Liver (tissue), 9 donors: ENCODE measurements around the gene TACC2. TPM values are rescaled to one million over a fixed set of nuclear protein-coding genes. Genes with fewer than 3 reads are reported as not detected.

ENCODE experiments used
- DNase-seq: peaks from one replicate; pipeline ENCODE4 v3.0.0-alpha.2; 2017; ENCODE audit warnings: low spot score
- H3K27ac ChIP-seq, 2 donors: one replicate each; pipeline ENCODE4 v1.7.0; 2013; ENCODE audit warnings: inconsistent platforms in 2 of 2, low read length in 2 of 2, control low read depth in 1 of 2, low read depth in 1 of 2, mild to moderate bottlenecking in 1 of 2
- H3K27me3 ChIP-seq, 4 donors: one replicate each; pipeline versions ENCODE4 v1.6.1 to v1.7.0; 2013; ENCODE audit warnings: low read length in 3 of 4, inconsistent platforms in 1 of 4, mild to moderate bottlenecking in 1 of 4, moderate library complexity in 1 of 4; ENCODE audit not compliant: control insufficient read depth in 4 of 4, insufficient read depth in 4 of 4
- H3K36me3 ChIP-seq, 4 donors: one replicate each; pipeline versions ENCODE4 v1.6.1 to v1.7.0; 2013; ENCODE audit warnings: low read length in 3 of 4, mild to moderate bottlenecking in 3 of 4, low read depth in 1 of 4, moderate library complexity in 1 of 4; ENCODE audit not compliant: control insufficient read depth in 4 of 4, insufficient read depth in 3 of 4
- H3K4me1 ChIP-seq, 4 donors: one replicate each; pipeline versions ENCODE4 v1.6.1 to v1.7.0; 2013; ENCODE audit warnings: low read length in 3 of 4, mild to moderate bottlenecking in 3 of 4, moderate library complexity in 1 of 4; ENCODE audit not compliant: control insufficient read depth in 4 of 4, insufficient read depth in 4 of 4
- H3K4me3 ChIP-seq, 3 donors: one replicate each; pipeline versions ENCODE4 v1.6.1 to v1.7.0; 2013; ENCODE audit warnings: low read length in 3 of 3, control low read depth in 1 of 3, low read depth in 1 of 3, mild to moderate bottlenecking in 1 of 3
- H3K9ac ChIP-seq, 2 donors: one replicate each; pipeline ENCODE4 v1.7.0; 2013; ENCODE audit warnings: low read length in 2 of 2, mild to moderate bottlenecking in 2 of 2, moderate library complexity in 2 of 2, control low read depth in 1 of 2, low read depth in 1 of 2
- H3K9me3 ChIP-seq, 4 donors: one replicate each; pipeline versions ENCODE4 v1.6.1 to v1.7.0; 2013; ENCODE audit warnings: low read length in 3 of 4; ENCODE audit not compliant: control insufficient read depth in 4 of 4
- ATF3 ChIP-seq: IDR thresholded peaks from 2 replicates; pipeline ENCODE4 v1.6.1; 2016; ENCODE audit warnings: antibody characterized with exemption
- CTCF ChIP-seq: fragments of 150-350 bp; IDR thresholded peaks from 2 replicates; pipeline ENCODE4 v1.5.1; 2017; ENCODE audit warnings: improper control_type of control experiment, low read depth, low read length; ENCODE audit not compliant: missing input control
- EGR1 ChIP-seq, 2 donors: IDR thresholded peaks; 2 replicates each; pipeline ENCODE4 v1.6.1; 2016 to 2018; ENCODE audit warnings: antibody characterized with exemption in 2 of 2, low read depth in 2 of 2
- GABPA ChIP-seq, 2 donors: IDR thresholded peaks in 1 of 2; conservative IDR thresholded peaks in 1 of 2; 2 replicates each; pipeline ENCODE4 v1.6.1; 2016; ENCODE audit warnings: antibody characterized with exemption in 2 of 2, mild to moderate bottlenecking in 1 of 2, moderate library complexity in 1 of 2
- MAX ChIP-seq: IDR thresholded peaks from 2 replicates; pipeline ENCODE4 v1.6.1; 2016; ENCODE audit warnings: antibody characterized with exemption
- NR2F2 ChIP-seq: IDR thresholded peaks from 2 replicates; pipeline ENCODE4 v1.6.1; 2016; ENCODE audit warnings: antibody characterized with exemption
- RAD21 ChIP-seq, 2 donors: IDR thresholded peaks; 2 replicates each; pipeline ENCODE4 v1.6.1; 2016; ENCODE audit warnings: antibody characterized with exemption in 2 of 2, mild to moderate bottlenecking in 2 of 2
- SP1 ChIP-seq: IDR thresholded peaks from 2 replicates; pipeline ENCODE4 v1.6.1; 2018; ENCODE audit warnings: antibody characterized with exemption, mild to moderate bottlenecking
- TAF1 ChIP-seq: conservative IDR thresholded peaks from 2 replicates; pipeline ENCODE4 v1.6.1; 2016; ENCODE audit warnings: antibody characterized with exemption, mild to moderate bottlenecking
- YY1 ChIP-seq: IDR thresholded peaks from 2 replicates; pipeline ENCODE4 v1.6.1; 2016; ENCODE audit warnings: antibody characterized with exemption, mild to moderate bottlenecking
- ZBTB33 ChIP-seq: IDR thresholded peaks from 2 replicates; pipeline ENCODE4 v1.6.1; 2016; ENCODE audit warnings: antibody characterized with exemption
- WGBS: extraction: QIAGEN DNeasy Blood & Tissue Kit; methylation state at CpG from one replicate; pipeline ENCODE4 v1.1.7; 2013; 5-methylcytosine and 5-hydroxymethylcytosine counted together
- polyA plus RNA-seq, 2 donors: library from polyadenylated mRNA; stranded (reverse) in 1 of 2; unstranded in 1 of 2; fragments of 200-250 nt in 1 of 2; fragments of >200 nt in 1 of 2; fragmentation: Nextera tagmentation in 1 of 2; extraction: Ambion mirVana in 1 of 2; gene quantifications; one replicate each; pipeline versions ENCODE4 v1.2.1 to v1.2.3, GENCODE V29; 2013 to 2015
- total RNA-seq, 2 donors: library from RNA; depleted of rRNA; stranded (reverse); fragments of >200 nt; gene quantifications; one replicate each; pipeline ENCODE4 v1.2.3, GENCODE V29; 2014
- donor health status: healthy.
- donor health status: healthy.
- donor health status: healthy.
- donor health status: healthy.
- donor health status: healthy.

TACC2 gene
- total and polyA plus RNA-seq, 4 donors: 1.5 to 9.1 (median 7.8) TPM

- 93% methylated on average over 9 of the region's 9 CpGs for WGBS
- no peaks in the 10 kb centered on the region for H3K36me3 ChIP-seq
- H3K9ac ChIP-seq: no peak overlapping the region
- no peaks in the 10 kb centered on the region for H3K4me1 ChIP-seq
- H3K27me3 ChIP-seq: no peaks in the 10 kb centered on the region
- TF ChIP-seq GABPA (IDR thresholded peaks at IDR 0.05 in 1 of 2, conservative IDR thresholded peaks at IDR 0.05 in 1 of 2) (no peak), ATF3 (no peak), TAF1 (no peak), EGR1 (IDR thresholded peaks at IDR 0.05; ENCODE audit: low read depth in 2 of 2) (no peak), YY1 (no peak), CTCF (no peak), SP1 (no peak), MAX (no peak), ZBTB33 (no peak)
- no peak overlapping the region for H3K4me3 ChIP-seq
- no peak overlapping the region for H3K27ac ChIP-seq
- no peaks in the 10 kb centered on the region for H3K9me3 ChIP-seq
- no peak for DNase-seq
These were observed 61.8 kb downstream of the TACC2 start for GRCh38 chr10:122050811-122051210.

GRCh38 chr10:122051609-122052385 is 62.8 kb downstream of the TACC2 start:
- no peaks in the 10 kb centered on the region for H3K36me3 ChIP-seq
- no peaks in the 10 kb centered on the region for H3K4me1 ChIP-seq
- no peak for DNase-seq
- no peak overlapping the region for H3K27ac ChIP-seq
- no peak for TF ChIP-seq TAF1
- peak; percentile 69 for TF ChIP-seq CTCF
- no peak for TF ChIP-seq NR2F2
- no peak for TF ChIP-seq ATF3
- TF ChIP-seq RAD21 (IDR thresholded peaks at IDR 0.05): peak; percentile 75 to 79
- no peak for TF ChIP-seq ZBTB33
- H3K9ac ChIP-seq: no peak overlapping the region
- H3K9me3 ChIP-seq: no peaks in the 10 kb centered on the region
- WGBS: 71% methylated on average over 2 of the region's 2 CpGs
- no peak overlapping the region for H3K4me3 ChIP-seq
- H3K27me3 ChIP-seq: no peaks in the 10 kb centered on the region
